ENCODE data around the gene BOC. TPM values are rescaled to one million over a fixed set of nuclear protein-coding genes. Genes with fewer than 3 reads are reported as not detected.

Gene BOC
- total RNA-seq, 1 donor from 2014 or later, result 93.1 TPM

GRCh38 chr3:113264283-113265131 is 53.1 kb downstream of the BOC start:
- H3K9me3 ChIP-seq, result no peaks in the 10 kb centered on the region
- H3K27me3 ChIP-seq, result no peaks in the 10 kb centered on the region
- H3K27ac ChIP-seq, result peak overlapping the region; percentile 3
- no peak for TF ChIP-seq POLR2AphosphoS5 (IDR thresholded peaks at IDR 0.05; ENCODE audit: insufficient read depth in 1 of 2, low read depth in 1 of 2)
- no peak for TF ChIP-seq POLR2A (IDR thresholded peaks at IDR 0.05)
- no peak for TF ChIP-seq CTCF (IDR thresholded peaks at IDR 0.05)
- peaks cover 33% of the 10 kb centered on the region for H3K4me1 ChIP-seq
- intact Hi-C loops (cut with DNase I), result loop anchor here (5.0 kb wide), 1 partner anchor 117 kb away; no protein-coding TSS in a partner anchor
- no peak overlapping the region for H3K4me3 ChIP-seq
- no peak for DNase-seq (ENCODE audit: extremely low spot score in 2 of 2)
- H3K36me3 ChIP-seq, result peaks cover 0 to 7% of the 10 kb centered on the region in 2 donors

GRCh38 chr3:113265231-113265630 is 53.9 kb downstream of the BOC start:
- intact Hi-C loops (cut with DNase I), result no loop called here
- H3K9me3 ChIP-seq, result no peaks in the 10 kb centered on the region

DNA sequence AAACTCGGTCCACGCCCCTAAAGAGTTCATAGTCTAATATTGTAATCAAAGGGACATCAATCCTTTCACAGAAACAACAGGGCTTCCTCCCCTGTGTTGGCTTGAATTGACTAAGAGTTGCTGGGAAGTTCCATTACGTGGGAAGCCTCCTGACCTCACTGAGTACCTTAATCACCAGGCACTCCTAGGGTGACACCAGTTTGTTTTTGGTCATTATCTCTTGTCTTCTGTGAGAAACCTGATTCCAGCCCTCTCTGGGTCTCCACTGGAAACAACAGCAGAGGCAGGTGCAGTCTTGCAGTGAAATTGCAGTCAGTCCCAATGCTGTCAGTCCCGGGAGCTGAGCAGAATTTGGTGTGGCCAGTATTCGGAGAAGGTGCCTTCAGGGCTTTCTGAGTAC is 55.4 kb downstream of the BOC start:
- TF ChIP-seq CTCF (IDR thresholded peaks at IDR 0.05), result no peak
- TF ChIP-seq POLR2A (IDR thresholded peaks at IDR 0.05), result no peak
- no peak for TF ChIP-seq POLR2AphosphoS5 (IDR thresholded peaks at IDR 0.05; ENCODE audit: insufficient read depth in 1 of 2, low read depth in 1 of 2)
- H3K36me3 ChIP-seq, result peaks cover 0 to 24% of the 10 kb centered on the region in 2 donors
- no peak overlapping the region for H3K27ac ChIP-seq
- H3K27me3 ChIP-seq, result no peaks in the 10 kb centered on the region
- H3K4me1 ChIP-seq, result peaks cover 23% of the 10 kb centered on the region
- H3K9me3 ChIP-seq, result no peaks in the 10 kb centered on the region
- no peak for DNase-seq (ENCODE audit: extremely low spot score in 2 of 2)
- no peak overlapping the region for H3K4me3 ChIP-seq
- intact Hi-C loops (cut with DNase I), result no loop called here

More at GRCh38 chr3:113265231-113265630, 53.9 kb downstream of the BOC start:
- Histone ChIP-seq H3K36me3 (peaks cover 0 to 11% of the 10 kb centered on the region in 2 donors), H3K4me3 (no peak overlapping the region), H3K27me3 (no peaks in the 10 kb centered on the region), H3K4me1 (peaks cover 33% of the 10 kb centered on the region), H3K27ac (peak overlapping the region; percentile 3)
- no peak for TF ChIP-seq POLR2AphosphoS5 (IDR thresholded peaks at IDR 0.05; ENCODE audit: insufficient read depth in 1 of 2, low read depth in 1 of 2)
- no peak for TF ChIP-seq POLR2A (IDR thresholded peaks at IDR 0.05)
- TF ChIP-seq CTCF (IDR thresholded peaks at IDR 0.05), result no peak
- no peak for DNase-seq (ENCODE audit: extremely low spot score in 2 of 2)

DNA sequence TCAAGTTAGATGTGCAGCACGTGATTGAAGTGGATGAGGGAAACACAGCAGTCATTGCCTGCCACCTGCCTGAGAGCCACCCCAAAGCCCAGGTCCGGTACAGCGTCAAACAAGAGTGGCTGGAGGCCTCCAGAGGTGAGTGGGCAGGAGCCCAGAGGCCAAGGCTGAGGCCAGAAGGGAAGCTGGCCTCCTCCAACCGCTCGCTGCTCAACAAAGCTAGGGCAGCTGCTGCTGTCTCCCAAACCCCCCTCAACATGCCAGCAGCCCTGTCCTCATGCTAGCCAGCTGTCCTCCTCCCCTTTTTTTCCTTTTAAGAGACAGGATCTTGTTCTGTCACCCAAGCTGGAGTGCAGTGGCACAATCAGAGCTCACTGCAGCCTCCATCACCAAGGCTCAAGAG is 57.0 kb downstream of the BOC start:
- H3K36me3 ChIP-seq, result peaks cover 0 to 39% of the 10 kb centered on the region in 2 donors
- H3K4me3 ChIP-seq, result no peak overlapping the region
- H3K4me1 ChIP-seq, result peaks cover 8% of the 10 kb centered on the region
- no peaks in the 10 kb centered on the region for H3K9me3 ChIP-seq
- H3K27ac ChIP-seq, result no peak overlapping the region
- DNase-seq (ENCODE audit: extremely low spot score in 2 of 2), result no peak
- intact Hi-C loops (cut with DNase I), result no loop called here
- H3K27me3 ChIP-seq, result no peaks in the 10 kb centered on the region
- TF ChIP-seq POLR2AphosphoS5 (IDR thresholded peaks at IDR 0.05; ENCODE audit: insufficient read depth in 1 of 2, low read depth in 1 of 2) (no peak), CTCF (IDR thresholded peaks at IDR 0.05) (no peak), POLR2A (IDR thresholded peaks at IDR 0.05) (no peak)

DNA sequence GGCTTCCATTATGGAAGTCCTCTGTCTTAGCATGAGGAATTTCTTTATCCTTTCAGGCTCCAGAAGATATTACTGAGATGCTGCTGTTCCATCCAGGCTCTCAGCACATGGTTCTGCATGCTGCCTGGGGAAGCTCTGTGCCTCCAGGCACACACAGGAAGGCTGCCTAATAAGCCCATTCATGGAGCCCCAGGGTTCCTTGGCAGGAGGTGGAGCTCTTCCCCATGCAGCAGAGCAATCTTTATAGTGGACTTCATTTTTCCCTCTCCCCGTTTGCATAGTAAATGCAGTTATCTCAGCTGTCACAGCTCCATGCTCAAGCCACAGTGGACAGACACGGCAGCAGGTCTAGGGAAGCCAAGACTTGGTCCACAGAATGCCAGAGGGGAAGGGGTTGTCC is 57.6 kb downstream of the BOC start:
- no peak for DNase-seq (ENCODE audit: extremely low spot score in 2 of 2)
- H3K36me3 ChIP-seq, result peaks cover 0 to 45% of the 10 kb centered on the region in 2 donors
- H3K4me1 ChIP-seq, result peaks cover 4% of the 10 kb centered on the region
- H3K4me3 ChIP-seq, result no peak overlapping the region
- intact Hi-C loops (cut with DNase I), result no loop called here
- no peak overlapping the region for H3K27ac ChIP-seq
- no peaks in the 10 kb centered on the region for H3K27me3 ChIP-seq
- H3K9me3 ChIP-seq, result no peaks in the 10 kb centered on the region
- TF ChIP-seq CTCF (IDR thresholded peaks at IDR 0.05), result no peak
